IPS DF 4.7 (cell line): ENCODE data around the gene SYT7.

ENCODE experiments used
- DNase-seq: peaks from one replicate; pipeline ENCODE4 v3.0.0-alpha.2; 2013; ENCODE audit warnings: low spot score; ENCODE audit errors: extremely low read depth

The SYT7 gene

GRCh38 chr11:61585115-61585514 lies 4.2 kb upstream of the SYT7 start:
- DNase-seq, result no peak

- DNase-seq, result no peak
These were observed 1.1 kb upstream of the SYT7 start for GRCh38 chr11:61581931-61582330.

- no peak for DNase-seq
These were observed 496 bp downstream of the SYT7 start for GRCh38 chr11:61580271-61580888.

- no peak for DNase-seq
These were observed 1.1 kb downstream of the SYT7 start for GRCh38 chr11:61579676-61580270.

- no peak for DNase-seq
These were observed 1.8 kb downstream of the SYT7 start for GRCh38 chr11:61578819-61579675.

- DNase-seq, result no peak
These were observed 3.3 kb downstream of the SYT7 start for GRCh38 chr11:61577383-61578118.

GRCh38 chr11:61575886-61576861 lies 4.7 kb downstream of the SYT7 start:
- DNase-seq, result no peak

- DNase-seq, result no peak
These were observed 6.3 kb downstream of the SYT7 start for GRCh38 chr11:61574611-61575010.

GRCh38 chr11:61572913-61573312 lies 8.0 kb downstream of the SYT7 start:
- DNase-seq, result no peak

GRCh38 chr11:61571869-61572268 lies 9.0 kb downstream of the SYT7 start:
- DNase-seq, result no peak

- no peak for DNase-seq
These were observed 9.5 kb downstream of the SYT7 start for GRCh38 chr11:61571337-61571736.

- no peak for DNase-seq
These were observed 11.2 kb downstream of the SYT7 start for GRCh38 chr11:61569701-61570100.

- no peak for DNase-seq
These were observed 11.9 kb downstream of the SYT7 start for GRCh38 chr11:61569018-61569417.

GRCh38 chr11:61567286-61568061 lies 13.4 kb downstream of the SYT7 start:
- DNase-seq, result no peak

- DNase-seq, result no peak
These were observed 15.8 kb downstream of the SYT7 start for GRCh38 chr11:61564936-61565696.

- DNase-seq, result no peak
These were observed 20.1 kb downstream of the SYT7 start for GRCh38 chr11:61560751-61561150.

GRCh38 chr11:61556621-61557020 lies 24.3 kb downstream of the SYT7 start:
- no peak for DNase-seq

GRCh38 chr11:61555978-61556377 lies 24.9 kb downstream of the SYT7 start:
- DNase-seq, result no peak
